K562 (cell line): ENCODE data around the gene LNX2. TPM values are rescaled to one million over a fixed set of nuclear protein-coding genes. Genes with fewer than 3 reads are reported as not detected.

Source experiments
- CBX8 ChIP-seq: fragments of 200-600 bp; sonication (generic); IDR thresholded peaks from 2 replicates; pipeline ENCODE4 v1.6.1; 2012; ENCODE audit warnings: borderline replicate concordance, mixed run types, low read depth, mild to moderate bottlenecking, moderate library complexity, mixed read lengths, low read length, control low read depth, inconsistent platforms; ENCODE audit not compliant: poor library complexity, severe bottlenecking; ENCODE audit errors: extremely low read depth
- ERF ChIP-seq: fragments of 450-650 bp; formaldehyde crosslinking; IDR thresholded peaks from 2 replicates; pipeline ENCODE4 v1.4.0; 2020; ENCODE audit warnings: mild to moderate bottlenecking, mixed read lengths
- GATAD2A ChIP-seq: fragments of 450-650 bp; IDR thresholded peaks from 2 replicates; pipeline ENCODE4 v1.6.1; 2017
- JUN ChIP-seq, 2 experiments: sonication (generic) in 1 of 2; formaldehyde crosslinking in 1 of 2; IDR thresholded peaks; 2 replicates each; pipeline versions ENCODE4 v1.6.1 to v1.8.0; 2012 to 2022; ENCODE audit warnings: borderline replicate concordance in 2 of 2, mild to moderate bottlenecking in 2 of 2, improper control_type of control experiment in 1 of 2, low read depth in 1 of 2, low read length in 1 of 2, missing genetic modification reagents in 1 of 2
- MAFG ChIP-seq: fragments of 450-650 bp; conservative IDR thresholded peaks from 2 replicates; pipeline ENCODE4 v1.6.1; 2016; ENCODE audit warnings: missing genetic modification characterization, missing compliant biosample characterization
- NFIC ChIP-seq: fragments of 450-650 bp; IDR thresholded peaks from 2 replicates; pipeline ENCODE4 v1.6.1; 2017; ENCODE audit warnings: mild to moderate bottlenecking, inconsistent platforms
- NR1H2 ChIP-seq: sonication (generic); formaldehyde crosslinking; IDR thresholded peaks from 2 replicates; pipeline ENCODE4 v1.4.0; 2020; ENCODE audit warnings: mild to moderate bottlenecking, missing genetic modification reagents
- PHTF2 ChIP-seq: fragments of 250-450 bp; sonication (Bioruptor Pico); IDR thresholded peaks from 2 replicates; pipeline ENCODE4 v1.5.0; 2021; ENCODE audit warnings: mild to moderate bottlenecking
- PML ChIP-seq: IDR thresholded peaks from 2 replicates; pipeline ENCODE4 v1.6.1; 2012; ENCODE audit warnings: low read length, inconsistent platforms
- SMARCA5 ChIP-seq: fragments of 450-650 bp; IDR thresholded peaks from 2 replicates; pipeline ENCODE4 v1.6.1; 2016
- SRSF1 ChIP-seq: fragments of 200-400 bp; formaldehyde crosslinking; IDR thresholded peaks from 2 replicates; pipeline ENCODE4 v1.6.1; 2017; ENCODE audit warnings: mild to moderate bottlenecking, low read depth, low read length, moderate library complexity
- TCF7 ChIP-seq: sonication (generic); IDR thresholded peaks from 2 replicates; pipeline ENCODE4 v1.6.1; 2016; ENCODE audit warnings: antibody characterized with exemption, borderline replicate concordance
- U2AF1 ChIP-seq: fragments of 200-400 bp; formaldehyde crosslinking; optimal IDR thresholded peaks from 2 replicates; pipeline ENCODE3; 2017; ENCODE audit warnings: mild to moderate bottlenecking, low read depth, low read length, moderate library complexity
- ZNF316 ChIP-seq: fragments of 450-650 bp; IDR thresholded peaks from 2 replicates; pipeline ENCODE4 v1.6.1; 2016
- ZNF589 ChIP-seq: fragments of 200-800 bp; sonication (Bioruptor generic); IDR thresholded peaks from 2 replicates; pipeline ENCODE4 v1.6.1; 2016; ENCODE audit warnings: low read depth, missing genetic modification characterization, missing compliant biosample characterization
- ZNF717 ChIP-seq: fragments of 250-450 bp; sonication (Bioruptor Pico); IDR thresholded peaks from 2 replicates; pipeline ENCODE4 v1.5.0; 2021
- ZNF766 ChIP-seq: fragments of 200-800 bp; sonication (Bioruptor generic); conservative IDR thresholded peaks from 2 replicates; pipeline ENCODE4 v1.6.1; 2016; ENCODE audit warnings: missing genetic modification characterization, missing compliant biosample characterization
- polyA plus RNA-seq, 8 experiments: library from polyadenylated mRNA; depleted of rRNA in 4 of 8; stranded (reverse) in 5 of 8; unstranded in 3 of 8; fragments of >200 nt; fragmentation: Nextera tagmentation in 2 of 8; fragmentation: Illumina TruSeq in 1 of 8; extraction: Ambion mirVana in 2 of 8; extraction: Trizol in 1 of 8; gene quantifications; 2 replicates each; pipeline versions ENCODE4 v1.2.1 to v1.2.3, GENCODE V29; 2011 to 2014; ENCODE audit warnings: inconsistent platforms in 1 of 8, missing spikeins in 1 of 8
- total RNA-seq, 7 experiments: library from RNA; depleted of rRNA in 6 of 7; stranded (reverse); fragments of >200 nt in 6 of 7; fragmentation: Illumina TruSeq in 2 of 7; extraction: Trizol in 2 of 7; gene quantifications; 2 replicates each; pipeline versions ENCODE4 v1.2.1 to v1.2.3, GENCODE V29; 2011 to 2021; ENCODE audit warnings: low replicate concordance in 1 of 7
- TF ChIP-seq, protein P1 (sequence below): fragments of 250-450 bp; sonication (Bioruptor Pico); IDR thresholded peaks from 2 replicates; pipeline ENCODE4 v1.5.0; 2021
- TF ChIP-seq, protein P2 (sequence below): sonication (generic); formaldehyde crosslinking; IDR thresholded peaks from 2 replicates; pipeline ENCODE4 v1.8.1; 2023; ENCODE audit warnings: mild to moderate bottlenecking, missing genetic modification reagents
- TF ChIP-seq, protein P3 (sequence below): fragments of 450-650 bp; IDR thresholded peaks from 2 replicates; pipeline ENCODE4 v1.6.1; 2018; ENCODE audit warnings: mild to moderate bottlenecking, low read depth; ENCODE audit not compliant: partially characterized antibody
- TF ChIP-seq, protein P4 (sequence below): sonication (generic); formaldehyde crosslinking; IDR thresholded peaks from 2 replicates; pipeline ENCODE4 v1.8.1; 2022; ENCODE audit warnings: missing genetic modification reagents
- TF ChIP-seq, protein P5 (sequence below): fragments of 250-450 bp; sonication (Bioruptor Pico); IDR thresholded peaks from 2 replicates; pipeline ENCODE4 v1.8.0; 2021; ENCODE audit warnings: moderate library complexity, mild to moderate bottlenecking, inconsistent platforms

LNX2 gene
- total and polyA plus RNA-seq, 9 of the 15 experiments (the other 6 are each of a cell fraction or from before 2014, with no cell fraction given): 1.5 to 5.5 (median 4.0) TPM

DNA sequence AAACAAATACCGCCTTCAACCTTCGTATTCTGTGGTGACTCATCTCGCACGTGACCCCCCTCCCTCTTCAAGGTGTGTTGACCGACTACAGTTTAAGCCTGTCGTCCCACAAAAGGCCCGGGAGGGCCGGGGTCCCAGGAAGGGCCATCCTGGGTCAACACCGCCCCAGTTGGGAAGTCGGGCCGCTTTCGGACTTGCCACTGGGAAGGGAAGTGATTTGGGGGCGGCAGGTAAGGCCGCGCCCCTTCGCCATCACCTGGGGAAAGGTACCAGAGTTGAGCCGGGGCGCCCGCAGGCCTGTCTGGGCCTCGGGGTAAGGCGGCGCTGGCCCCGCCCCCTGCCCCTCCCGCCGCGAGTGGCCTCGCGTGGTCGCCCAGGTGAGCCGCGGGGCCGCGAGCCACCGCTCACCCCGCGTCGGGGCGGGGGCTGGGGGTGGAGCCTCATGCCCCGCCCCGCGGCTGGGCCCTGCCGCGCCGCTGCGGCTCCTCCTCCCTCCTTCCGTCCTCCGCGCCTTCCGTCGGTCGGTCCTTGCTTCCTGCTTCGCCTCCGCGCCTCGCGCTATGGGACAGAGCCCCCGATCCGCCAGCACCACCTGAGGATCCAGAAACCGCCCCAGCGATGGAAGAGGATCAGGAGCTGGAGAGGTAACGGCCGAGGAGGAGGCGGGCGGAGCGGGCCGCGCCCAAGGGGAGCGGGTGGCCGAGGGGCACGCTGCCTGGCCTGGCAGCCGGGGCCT lies 1.2 kb upstream of the LNX2 start, which contains the start of gene POLR1D (continued):
- TF ChIP-seq CBX8: no peak
- no peak for TF ChIP-seq SMARCA5
- no peak for TF ChIP-seq MAFG (tag)
- TF ChIP-seq JUN (IDR thresholded peaks at IDR 0.05; ENCODE audit: borderline replicate concordance, low read depth, low read length): peak; percentile 70
- 0 out of 2 replicates have a peak, but pooled peaks have one; percentile 31 for TF ChIP-seq JUN (CRISPR knock-in tag; IDR thresholded peaks at IDR 0.05; ENCODE audit: borderline replicate concordance)
- TF ChIP-seq, protein P1, sequence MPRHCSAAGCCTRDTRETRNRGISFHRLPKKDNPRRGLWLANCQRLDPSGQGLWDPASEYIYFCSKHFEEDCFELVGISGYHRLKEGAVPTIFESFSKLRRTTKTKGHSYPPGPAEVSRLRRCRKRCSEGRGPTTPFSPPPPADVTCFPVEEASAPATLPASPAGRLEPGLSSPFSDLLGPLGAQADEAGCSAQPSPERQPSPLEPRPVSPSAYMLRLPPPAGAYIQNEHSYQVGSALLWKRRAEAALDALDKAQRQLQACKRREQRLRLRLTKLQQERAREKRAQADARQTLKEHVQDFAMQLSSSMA: no peak
- no peak for TF ChIP-seq GATAD2A
- no peak for TF ChIP-seq PHTF2 (CRISPR knock-in tag)
- TF ChIP-seq, protein P2, sequence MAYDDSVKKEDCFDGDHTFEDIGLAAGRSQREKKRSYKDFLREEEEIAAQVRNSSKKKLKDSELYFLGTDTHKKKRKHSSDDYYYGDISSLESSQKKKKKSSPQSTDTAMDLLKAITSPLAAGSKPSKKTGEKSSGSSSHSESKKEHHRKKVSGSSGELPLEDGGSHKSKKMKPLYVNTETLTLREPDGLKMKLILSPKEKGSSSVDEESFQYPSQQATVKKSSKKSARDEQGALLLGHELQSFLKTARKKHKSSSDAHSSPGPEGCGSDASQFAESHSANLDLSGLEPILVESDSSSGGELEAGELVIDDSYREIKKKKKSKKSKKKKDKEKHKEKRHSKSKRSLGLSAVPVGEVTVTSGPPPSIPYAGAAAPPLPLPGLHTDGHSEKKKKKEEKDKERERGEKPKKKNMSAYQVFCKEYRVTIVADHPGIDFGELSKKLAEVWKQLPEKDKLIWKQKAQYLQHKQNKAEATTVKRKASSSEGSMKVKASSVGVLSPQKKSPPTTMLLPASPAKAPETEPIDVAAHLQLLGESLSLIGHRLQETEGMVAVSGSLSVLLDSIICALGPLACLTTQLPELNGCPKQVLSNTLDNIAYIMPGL (CRISPR knock-in tag): no peak
- TF ChIP-seq, protein P3, sequence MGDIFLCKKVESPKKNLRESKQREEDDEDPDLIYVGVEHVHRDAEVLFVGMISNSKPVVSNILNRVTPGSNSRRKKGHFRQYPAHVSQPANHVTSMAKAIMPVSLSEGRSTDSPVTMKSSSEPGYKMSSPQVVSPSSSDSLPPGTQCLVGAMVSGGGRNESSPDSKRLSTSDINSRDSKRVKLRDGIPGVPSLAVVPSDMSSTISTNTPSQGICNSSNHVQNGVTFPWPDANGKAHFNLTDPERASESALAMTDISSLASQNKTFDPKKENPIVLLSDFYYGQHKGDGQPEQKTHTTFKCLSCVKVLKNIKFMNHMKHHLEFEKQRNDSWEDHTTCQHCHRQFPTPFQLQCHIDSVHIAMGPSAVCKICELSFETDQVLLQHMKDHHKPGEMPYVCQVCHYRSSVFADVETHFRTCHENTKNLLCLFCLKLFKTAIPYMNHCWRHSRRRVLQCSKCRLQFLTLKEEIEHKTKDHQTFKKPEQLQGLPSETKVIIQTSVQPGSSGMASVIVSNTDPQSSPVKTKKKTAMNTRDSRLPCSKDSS: no peak
- no peak for TF ChIP-seq U2AF1
- no peak for TF ChIP-seq NR1H2
- no peak for TF ChIP-seq NFIC
- TF ChIP-seq ZNF766 (CRISPR knock-in tag): no peak
- no peak for TF ChIP-seq ZNF316
- no peak for TF ChIP-seq ZNF589 (CRISPR knock-in tag)
- no peak for TF ChIP-seq TCF7
- TF ChIP-seq, protein P4, sequence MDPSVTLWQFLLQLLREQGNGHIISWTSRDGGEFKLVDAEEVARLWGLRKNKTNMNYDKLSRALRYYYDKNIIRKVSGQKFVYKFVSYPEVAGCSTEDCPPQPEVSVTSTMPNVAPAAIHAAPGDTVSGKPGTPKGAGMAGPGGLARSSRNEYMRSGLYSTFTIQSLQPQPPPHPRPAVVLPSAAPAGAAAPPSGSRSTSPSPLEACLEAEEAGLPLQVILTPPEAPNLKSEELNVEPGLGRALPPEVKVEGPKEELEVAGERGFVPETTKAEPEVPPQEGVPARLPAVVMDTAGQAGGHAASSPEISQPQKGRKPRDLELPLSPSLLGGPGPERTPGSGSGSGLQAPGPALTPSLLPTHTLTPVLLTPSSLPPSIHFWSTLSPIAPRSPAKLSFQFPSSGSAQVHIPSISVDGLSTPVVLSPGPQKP (CRISPR knock-in tag): no peak
- TF ChIP-seq SRSF1: no peak
- no peak for TF ChIP-seq ERF (CRISPR knock-in tag)
- TF ChIP-seq PML: no peak
- TF ChIP-seq, protein P5, sequence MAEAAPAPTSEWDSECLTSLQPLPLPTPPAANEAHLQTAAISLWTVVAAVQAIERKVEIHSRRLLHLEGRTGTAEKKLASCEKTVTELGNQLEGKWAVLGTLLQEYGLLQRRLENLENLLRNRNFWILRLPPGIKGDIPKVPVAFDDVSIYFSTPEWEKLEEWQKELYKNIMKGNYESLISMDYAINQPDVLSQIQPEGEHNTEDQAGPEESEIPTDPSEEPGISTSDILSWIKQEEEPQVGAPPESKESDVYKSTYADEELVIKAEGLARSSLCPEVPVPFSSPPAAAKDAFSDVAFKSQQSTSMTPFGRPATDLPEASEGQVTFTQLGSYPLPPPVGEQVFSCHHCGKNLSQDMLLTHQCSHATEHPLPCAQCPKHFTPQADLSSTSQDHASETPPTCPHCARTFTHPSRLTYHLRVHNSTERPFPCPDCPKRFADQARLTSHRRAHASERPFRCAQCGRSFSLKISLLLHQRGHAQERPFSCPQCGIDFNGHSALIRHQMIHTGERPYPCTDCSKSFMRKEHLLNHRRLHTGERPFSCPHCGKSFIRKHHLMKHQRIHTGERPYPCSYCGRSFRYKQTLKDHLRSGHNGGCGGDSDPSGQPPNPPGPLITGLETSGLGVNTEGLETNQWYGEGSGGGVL: no peak
- TF ChIP-seq ZNF717: no peak
